Lung (tissue), 12 donors: ENCODE data around the gene COG6. TPM values are rescaled to one million over a fixed set of nuclear protein-coding genes. Genes with fewer than 3 reads are reported as not detected.

Source experiments
- ATAC-seq: fragments of 200-7000 bp; cut with Tn5 transposase; one replicate; pipeline ENCODE4 v1.9.1; 2020; ENCODE audit warnings: moderate number of reproducible peaks; ENCODE audit not compliant: insufficient read depth, low FRiP score
- DNase-seq, 3 donors: peaks; one replicate each; pipeline ENCODE4 v3.0.0-alpha.2; 2013 to 2017
- H3K27ac ChIP-seq, 2 donors: one replicate each; pipeline ENCODE4 v1.5.1; 2013; ENCODE audit warnings: mild to moderate bottlenecking in 2 of 2, moderate library complexity in 2 of 2, control low read depth in 1 of 2, inconsistent platforms in 1 of 2, low read depth in 1 of 2, low read length in 1 of 2
- H3K27me3 ChIP-seq, 3 donors: one replicate each; pipeline ENCODE4 v1.5.1; 2013; ENCODE audit warnings: low read length in 2 of 3; ENCODE audit not compliant: control insufficient read depth in 3 of 3, insufficient read depth in 3 of 3
- H3K36me3 ChIP-seq, 4 donors: one replicate each; pipeline ENCODE4 v1.5.1; 2013; ENCODE audit warnings: low read length in 4 of 4, mild to moderate bottlenecking in 1 of 4, moderate library complexity in 1 of 4; ENCODE audit not compliant: control insufficient read depth in 4 of 4, insufficient read depth in 4 of 4
- H3K4me1 ChIP-seq, 5 donors: one replicate each; pipeline ENCODE4 v1.5.1; 2013; ENCODE audit warnings: low read length in 5 of 5, mild to moderate bottlenecking in 2 of 5, moderate library complexity in 1 of 5; ENCODE audit not compliant: control insufficient read depth in 5 of 5, insufficient read depth in 5 of 5
- H3K4me3 ChIP-seq: one replicate; pipeline ENCODE4 v1.5.1; 2013; ENCODE audit warnings: mild to moderate bottlenecking, control low read depth, moderate library complexity
- H3K9ac ChIP-seq, 2 donors: one replicate each; pipeline ENCODE4 v1.5.1; 2013; ENCODE audit warnings: low read length in 2 of 2, control low read depth in 1 of 2; ENCODE audit not compliant: insufficient read depth in 1 of 2
- H3K9me3 ChIP-seq, 4 donors: one replicate each; pipeline ENCODE4 v1.5.1; 2013; ENCODE audit warnings: low read length in 3 of 4, mild to moderate bottlenecking in 1 of 4, moderate library complexity in 1 of 4; ENCODE audit not compliant: control insufficient read depth in 4 of 4, insufficient read depth in 3 of 4
- WGBS, 2 donors: extraction: QIAGEN DNeasy Blood & Tissue Kit; methylation state at CpG; one replicate each; pipeline ENCODE4 v1.1.7; 2013; 5-methylcytosine and 5-hydroxymethylcytosine counted together
- polyA plus RNA-seq, 2 donors: library from polyadenylated mRNA; stranded (reverse); fragments of 200-250 nt; gene quantifications; one replicate each; pipeline ENCODE4 v1.2.1, GENCODE V29; 2013
- total RNA-seq, 2 donors: library from RNA; depleted of rRNA in 1 of 2; stranded (reverse); fragments of >200 nt in 1 of 2; gene quantifications; one replicate each; pipeline ENCODE4 v1.2.1, GENCODE V29; 2014 to 2021
- TF ChIP-seq, protein P1 (sequence below): IDR thresholded peaks from 2 replicates; pipeline ENCODE4 v1.5.1; 2012; ENCODE audit warnings: mild to moderate bottlenecking; ENCODE audit errors: control extremely low read depth, extremely low read depth
- donor health status: control.
- donor health status: control.
- donor health status: Bipolar disorder and iron deficiency.
- donor health status: healthy.
- donor health status: DM: yes; HTN: yes; CAD: no.

COG6 gene
- total and polyA plus RNA-seq, 4 donors: 7.0 to 66.1 (median 17.8) TPM

GRCh38 chr13:39612023-39612637 lies 43.3 kb upstream of the COG6 start:
- Histone ChIP-seq H3K4me3 (no peak overlapping the region), H3K9me3 (no peaks in the 10 kb centered on the region), H3K36me3 (no peaks in the 10 kb centered on the region), H3K27ac (no peak overlapping the region), H3K4me1 (peaks cover 0 to 1% (median 0%) of the 10 kb centered on the region in 5 donors), H3K27me3 (peaks cover 0 to 4% (median 0%) of the 10 kb centered on the region in 3 donors), H3K9ac (no peak overlapping the region)
- ATAC-seq (peak; percentile 41), DNase-seq (peak; percentile 63 to 88 (median 84))
- TF ChIP-seq, protein P1, sequence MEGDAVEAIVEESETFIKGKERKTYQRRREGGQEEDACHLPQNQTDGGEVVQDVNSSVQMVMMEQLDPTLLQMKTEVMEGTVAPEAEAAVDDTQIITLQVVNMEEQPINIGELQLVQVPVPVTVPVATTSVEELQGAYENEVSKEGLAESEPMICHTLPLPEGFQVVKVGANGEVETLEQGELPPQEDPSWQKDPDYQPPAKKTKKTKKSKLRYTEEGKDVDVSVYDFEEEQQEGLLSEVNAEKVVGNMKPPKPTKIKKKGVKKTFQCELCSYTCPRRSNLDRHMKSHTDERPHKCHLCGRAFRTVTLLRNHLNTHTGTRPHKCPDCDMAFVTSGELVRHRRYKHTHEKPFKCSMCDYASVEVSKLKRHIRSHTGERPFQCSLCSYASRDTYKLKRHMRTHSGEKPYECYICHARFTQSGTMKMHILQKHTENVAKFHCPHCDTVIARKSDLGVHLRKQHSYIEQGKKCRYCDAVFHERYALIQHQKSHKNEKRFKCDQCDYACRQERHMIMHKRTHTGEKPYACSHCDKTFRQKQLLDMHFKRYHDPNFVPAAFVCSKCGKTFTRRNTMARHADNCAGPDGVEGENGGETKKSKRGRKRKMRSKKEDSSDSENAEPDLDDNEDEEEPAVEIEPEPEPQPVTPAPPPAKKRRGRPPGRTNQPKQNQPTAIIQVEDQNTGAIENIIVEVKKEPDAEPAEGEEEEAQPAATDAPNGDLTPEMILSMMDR: peak; percentile 52
- WGBS, 2 donors: 51 to 53% methylated on average over 5 of the region's 5 CpGs

DNA sequence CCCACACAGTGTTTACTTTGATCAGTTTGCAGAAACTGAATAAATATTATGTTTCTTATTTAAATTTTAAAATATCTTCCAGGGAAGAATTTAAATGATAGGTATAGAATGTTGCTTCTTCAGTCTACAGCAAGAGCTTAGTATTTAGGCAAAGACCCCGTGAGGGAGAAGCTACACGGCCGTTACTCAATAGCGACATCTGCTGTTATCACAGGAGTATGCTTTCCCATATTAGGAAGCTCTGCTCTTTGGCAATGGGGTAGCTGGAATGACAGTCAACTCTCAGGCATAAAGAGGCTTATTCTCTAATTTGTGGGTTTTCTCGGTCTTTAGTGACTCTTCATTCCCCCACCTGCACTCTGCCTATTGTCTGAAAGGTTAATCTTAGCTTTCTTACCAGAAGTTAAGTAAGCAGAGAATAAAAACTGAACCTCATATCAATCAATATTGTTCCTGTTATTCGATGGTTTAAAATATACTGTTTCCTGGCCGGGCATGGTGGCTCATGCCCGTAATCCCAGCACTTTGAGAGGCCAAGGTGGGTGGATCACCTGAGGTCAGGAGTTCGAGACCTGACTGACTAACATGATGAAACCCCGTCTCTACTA lies 39.3 kb upstream of the COG6 start:
- peak; percentile 53 for ATAC-seq
- no peak overlapping the region for H3K27ac ChIP-seq
- TF ChIP-seq, protein P1: peak; percentile 58
- H3K9me3 ChIP-seq: no peaks in the 10 kb centered on the region
- no peak overlapping the region for H3K9ac ChIP-seq
- 28 to 29% methylated on average over 10 of the region's 10 CpGs for WGBS, 2 donors
- H3K36me3 ChIP-seq: no peaks in the 10 kb centered on the region
- no peaks in the 10 kb centered on the region for H3K27me3 ChIP-seq
- DNase-seq: peak; percentile 68 to 92 (median 87)
- H3K4me1 ChIP-seq: peaks cover 0 to 9% (median 0%) of the 10 kb centered on the region in 5 donors
- no peak overlapping the region for H3K4me3 ChIP-seq

GRCh38 chr13:39618561-39618960 lies 36.9 kb upstream of the COG6 start:
- 67 to 69% methylated on average over 1 of the region's 1 CpG for WGBS, 2 donors
- DNase-seq: no peak
- H3K27me3 ChIP-seq: no peaks in the 10 kb centered on the region

More at GRCh38 chr13:39618561-39618960, 36.9 kb upstream of the COG6 start:
- H3K4me3 ChIP-seq: no peak overlapping the region
- no peak for ATAC-seq
- peaks cover 0 to 9% (median 0%) of the 10 kb centered on the region in 5 donors for H3K4me1 ChIP-seq
- TF ChIP-seq, protein P1: no peak
- no peak overlapping the region for H3K9ac ChIP-seq
- no peaks in the 10 kb centered on the region for H3K36me3 ChIP-seq
- H3K9me3 ChIP-seq: no peaks in the 10 kb centered on the region
- H3K27ac ChIP-seq: no peak overlapping the region
